PC-9 (cell line): Measurements from ENCODE around the gene RNF19B. TPM values are rescaled to one million over a fixed set of nuclear protein-coding genes. Genes with fewer than 3 reads are reported as not detected.

Source experiments
- Bru-seq: library from RNA; stranded (reverse); fragments of 400-500 nt; gene quantifications from one replicate; lab custom pipeline; 2021; lab: Mats Ljungman, UMichigan
- BruChase-seq, 2 experiments: library from RNA; stranded (reverse); fragments of 400-500 nt; gene quantifications; one replicate each; lab custom pipeline; 2021; lab: Mats Ljungman, UMichigan
- BruUV-seq: library from RNA; stranded (reverse); fragments of 400-500 nt; replicated peaks from 2 replicates; lab custom pipeline; 2021; lab: Mats Ljungman, UMichigan
- CTCF ChIA-PET: fragments of 300-600 bp; sonication (Branson Sonifier 250); formaldehyde crosslinking; loops from one replicate; lab custom pipeline; 2022; ENCODE audit warnings: antibody characterized with exemption; lab: Charles Lee
- POLR2A ChIA-PET: fragments of 300-600 bp; sonication (Branson Sonifier 250); formaldehyde crosslinking; loops from one replicate; lab custom pipeline; 2022; ENCODE audit warnings: antibody characterized with exemption; ENCODE audit not compliant: unreplicated experiment; lab: Charles Lee
- DNase-seq, 2 experiments: peaks; one replicate each; pipeline versions ENCODE4 v3.0.0 to v3.0.0-alpha.2; 2015 to 2022; ENCODE audit warnings: mixed read lengths in 1 of 2
- H2AFZ ChIP-seq: fragments of 200-600 bp; sonication (generic); 2 replicates; pipeline ENCODE4 v1.8.1; 2017; ENCODE audit warnings: antibody characterized with exemption
- H3F3A ChIP-seq: fragments of 200-600 bp; sonication (generic); 2 replicates; pipeline ENCODE4 v1.8.1; 2017; ENCODE audit warnings: antibody characterized with exemption, mild to moderate bottlenecking, low read depth; ENCODE audit not compliant: insufficient read depth
- H3K27ac ChIP-seq: fragments of 200-600 bp; sonication (generic); 2 replicates; pipeline ENCODE4 v1.6.1; 2016; ENCODE audit warnings: mixed run types
- H3K27me3 ChIP-seq: fragments of 200-600 bp; sonication (generic); 2 replicates; pipeline ENCODE4 v1.6.1; 2016; ENCODE audit warnings: low read depth, mixed run types; ENCODE audit not compliant: insufficient read depth
- H3K36me3 ChIP-seq: fragments of 200-600 bp; sonication (generic); 2 replicates; pipeline ENCODE4 v1.6.1; 2016; ENCODE audit warnings: low read depth, mixed run types
- H3K4me1 ChIP-seq: fragments of 200-600 bp; sonication (generic); replicated peaks from 2 replicates; pipeline ENCODE4 v1.6.1; 2016; ENCODE audit warnings: mixed run types; ENCODE audit not compliant: insufficient read depth
- H3K4me2 ChIP-seq: fragments of 200-600 bp; sonication (generic); 2 replicates; pipeline ENCODE4 v1.6.1; 2017; ENCODE audit warnings: mixed run types
- H3K4me3 ChIP-seq: fragments of 200-600 bp; sonication (generic); 2 replicates; pipeline ENCODE4 v1.6.1; 2016; ENCODE audit warnings: mixed run types
- H3K79me2 ChIP-seq: fragments of 200-600 bp; sonication (generic); 2 replicates; pipeline ENCODE4 v1.6.1; 2017; ENCODE audit warnings: low read depth, mixed run types
- H3K9me2 ChIP-seq: fragments of 200-600 bp; sonication (generic); 2 replicates; pipeline ENCODE4 v1.8.1; 2017; ENCODE audit warnings: mild to moderate bottlenecking; ENCODE audit not compliant: insufficient read depth
- H3K9me3 ChIP-seq: fragments of 200-600 bp; sonication (generic); 2 replicates; pipeline ENCODE4 v1.8.1; 2016; ENCODE audit warnings: low read depth; ENCODE audit not compliant: insufficient read depth
- H4K20me1 ChIP-seq: fragments of 200-600 bp; sonication (generic); 2 replicates; pipeline ENCODE4 v1.8.1; 2017; ENCODE audit not compliant: insufficient read depth
- CTCF ChIP-seq: fragments of 200-600 bp; sonication (generic); conservative IDR thresholded peaks from 2 replicates; pipeline ENCODE4 v1.6.1; 2017; ENCODE audit warnings: mixed run types, antibody characterized with exemption, mild to moderate bottlenecking, moderate library complexity
- EZH2 ChIP-seq: fragments of 200-600 bp; sonication (generic); IDR thresholded peaks from 2 replicates; pipeline ENCODE4 v1.8.0; 2017; ENCODE audit warnings: antibody characterized with exemption, low read depth
- intact Hi-C: fragments of 100-400 bp; cut with micrococcal nuclease; formaldehyde crosslinking; loops from one replicate; pipeline ENCODE4 v1.10.0; 2022; ENCODE audit not compliant: unreplicated experiment
- long read RNA-seq: library from polyadenylated mRNA; stranded (forward); transcript quantifications from one replicate; pipeline ENCODE4 v2.0.0, GENCODE V29; 2022
- total RNA-seq: library from RNA; stranded (reverse); gene quantifications from 2 replicates; pipeline ENCODE4 v1.2.3, GENCODE V29; 2021

RNF19B gene
- 25.4 and 25.5 TPM in 2 replicates for total RNA-seq
- Bru-seq, nascent RNA: percentile 71 among the genes with signal in this experiment
- BruChase-seq, experiment 1, labeled RNA remaining after a 2-hour chase: percentile 70 among the genes with signal in this experiment
- percentile 76 among the genes with signal in this experiment for BruChase-seq, experiment 2, labeled RNA remaining after a 6-hour chase
- long read RNA-seq, transcript RNF19B-203 (9 exons, 2,560 nt): minor isoform, 7 of 33 reads
- long read RNA-seq, transcript RNF19B-201 (9 exons, 2,334 nt): major isoform, 13 of 33 reads
- long read RNA-seq, partial matches to known transcripts: 3 of 33 reads
- long read RNA-seq, other reads (novel, unspliced or antisense): 6 of 33 reads

- H3K4me2 ChIP-seq: peak within 1 kb of the TSS; percentile 82
- intact Hi-C loops: no loop called here
- peak within 1 kb of the TSS; percentile 54 for H3K27ac ChIP-seq
- peak; percentile 84 to 96 for DNase-seq
- ChIA-PET CTCF (interaction anchor here (1.3 kb wide), 1 partner anchor 43 kb away, joined by 6 read pairs; no protein-coding TSS in a partner anchor), POLR2A (interaction anchor here (0.5 to 1.2 kb wide), 9 partner anchors 16 to 385 kb away, joined by 3 to 9 read pairs (median 4); no protein-coding TSS in a partner anchor)
- H3K9me3 ChIP-seq: no peaks in the 10 kb centered on the region
- H3K4me3 ChIP-seq: peak within 1 kb of the TSS; percentile 97
- H3F3A ChIP-seq: peaks cover 19% of the 10 kb centered on the region
- H3K79me2 ChIP-seq: peaks cover 42% of the 10 kb centered on the region
- H4K20me1 ChIP-seq: peaks cover 13% of the 10 kb centered on the region; the same call in 1 of the 2 replicates
- no TSS peak for BruUV-seq
- H3K36me3 ChIP-seq: no peaks in the 10 kb centered on the region
- H3K9me2 ChIP-seq: no peaks in the 10 kb centered on the region
- 0 out of 2 replicates have a peak, but pooled peaks have one; percentile 19 for TF ChIP-seq CTCF
- TF ChIP-seq EZH2: no peak
- H3K27me3 ChIP-seq: no peaks in the 10 kb centered on the region
- H2AFZ ChIP-seq: peak within 1 kb of the TSS; percentile 83
- H3K4me1 ChIP-seq: peaks cover 43% of the 10 kb centered on the region
Observed at GRCh38 chr1:32964461-32965250, at the start of gene RNF19B. RNF19B (minus strand) TSS chr1:32964809; CDS start chr1:32964685, 124 bp downstream.

GRCh38 chr1:33013791-33014190 is 49.2 kb upstream of the RNF19B start:
- POLR2A ChIA-PET: interaction anchor here (0.6 kb wide), 1 partner anchor 597 kb away, joined by 6 read pairs; no protein-coding TSS in a partner anchor
- CTCF ChIA-PET: no interaction called here
- H3K27ac ChIP-seq: peak overlapping the region; percentile 31; the same call in 1 of the 2 replicates
- TF ChIP-seq EZH2 (no peak), CTCF (no peak)
- H3F3A ChIP-seq: peaks cover 60% of the 10 kb centered on the region
- peaks cover 6% of the 10 kb centered on the region; the same call in 1 of the 2 replicates for H4K20me1 ChIP-seq
- H3K4me2 ChIP-seq: peak overlapping the region; percentile 52
- no peaks in the 10 kb centered on the region for H3K9me3 ChIP-seq
- DNase-seq: peak in 1 of 2 experiments; percentile 77
- peaks cover 44% of the 10 kb centered on the region for H3K36me3 ChIP-seq
- H2AFZ ChIP-seq: no peak overlapping the region
- H3K27me3 ChIP-seq: no peaks in the 10 kb centered on the region
- no peaks in the 10 kb centered on the region for H3K79me2 ChIP-seq
- intact Hi-C loops: no loop called here
- H3K4me3 ChIP-seq: no peak overlapping the region
- BruUV-seq: no TSS peak
- H3K9me2 ChIP-seq: no peaks in the 10 kb centered on the region
- H3K4me1 ChIP-seq: peaks cover 61% of the 10 kb centered on the region

GRCh38 chr1:33012165-33012564 is 47.6 kb upstream of the RNF19B start:
- intact Hi-C loops: no loop called here
- peaks cover 78% of the 10 kb centered on the region for H3K4me1 ChIP-seq
- peaks cover 67% of the 10 kb centered on the region for H3F3A ChIP-seq
- H3K36me3 ChIP-seq: peaks cover 41% of the 10 kb centered on the region
- H3K9me2 ChIP-seq: no peaks in the 10 kb centered on the region
- no peaks in the 10 kb centered on the region for H3K79me2 ChIP-seq
- BruUV-seq: no TSS peak
- no peaks in the 10 kb centered on the region for H3K27me3 ChIP-seq
- H3K27ac ChIP-seq: no peak overlapping the region
- TF ChIP-seq EZH2: no peak
- DNase-seq: no peak
- peaks cover 6% of the 10 kb centered on the region; the same call in 1 of the 2 replicates for H4K20me1 ChIP-seq
- no peaks in the 10 kb centered on the region for H3K9me3 ChIP-seq
- no peak overlapping the region for H2AFZ ChIP-seq
- no peak overlapping the region for H3K4me3 ChIP-seq
- CTCF ChIA-PET: interaction anchor here (0.6 kb wide), 1 partner anchor 67 kb away, joined by 8 read pairs; no protein-coding TSS in a partner anchor
- POLR2A ChIA-PET: no interaction called here
- H3K4me2 ChIP-seq: no peak overlapping the region
